Neuron (in vitro differentiated cells): ENCODE data around the gene CALML3.

ENCODE experiments used
- H2AFZ ChIP-seq: one replicate; pipeline ENCODE4 v1.6.1; 2013; ENCODE audit warnings: low read depth, mild to moderate bottlenecking, inconsistent platforms, low read length, moderate library complexity
- H3K27me3 ChIP-seq: one replicate; pipeline ENCODE4 v1.6.1; 2013; ENCODE audit warnings: low read length; ENCODE audit not compliant: insufficient read depth
- H3K36me3 ChIP-seq: one replicate; pipeline ENCODE4 v1.6.1; 2013; ENCODE audit warnings: low read length; ENCODE audit not compliant: insufficient read depth
- H3K4me1 ChIP-seq: one replicate; pipeline ENCODE4 v1.6.1; 2013; ENCODE audit warnings: low read length; ENCODE audit not compliant: insufficient read depth
- H3K4me3 ChIP-seq: 2 replicates; pipeline ENCODE4 v1.5.1; 2013; ENCODE audit warnings: mild to moderate bottlenecking, low read length, moderate library complexity
- H3K9me3 ChIP-seq: one replicate; pipeline ENCODE4 v1.6.1; 2013; ENCODE audit warnings: low read length

CALML3 gene

DNA sequence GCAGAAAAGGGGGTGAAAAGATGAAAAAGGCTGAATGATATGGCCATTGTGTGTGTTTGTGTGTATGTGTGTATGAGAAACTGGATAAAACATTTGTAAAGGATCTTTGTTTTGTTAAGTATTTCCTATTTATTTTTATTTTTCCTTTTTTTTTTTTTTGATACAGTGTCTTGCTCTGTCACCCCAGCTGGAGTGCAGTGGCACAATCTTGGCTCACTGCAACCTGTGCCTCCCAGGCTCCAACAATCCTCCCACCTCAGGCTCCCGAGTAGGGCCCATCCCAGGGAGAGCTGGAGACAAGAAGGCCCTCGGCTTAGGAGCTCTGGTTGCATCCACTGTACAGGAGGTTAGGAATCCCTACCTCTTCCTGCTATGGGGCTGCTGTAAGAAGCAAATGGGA is 18.5 kb upstream of the CALML3 start:
- no peak overlapping the region for H2AFZ ChIP-seq
- peaks cover 15% of the 10 kb centered on the region for H3K27me3 ChIP-seq
- no peaks in the 10 kb centered on the region for H3K9me3 ChIP-seq
- H3K36me3 ChIP-seq: no peaks in the 10 kb centered on the region
- no peaks in the 10 kb centered on the region for H3K4me1 ChIP-seq
- H3K4me3 ChIP-seq: no peak overlapping the region

DNA sequence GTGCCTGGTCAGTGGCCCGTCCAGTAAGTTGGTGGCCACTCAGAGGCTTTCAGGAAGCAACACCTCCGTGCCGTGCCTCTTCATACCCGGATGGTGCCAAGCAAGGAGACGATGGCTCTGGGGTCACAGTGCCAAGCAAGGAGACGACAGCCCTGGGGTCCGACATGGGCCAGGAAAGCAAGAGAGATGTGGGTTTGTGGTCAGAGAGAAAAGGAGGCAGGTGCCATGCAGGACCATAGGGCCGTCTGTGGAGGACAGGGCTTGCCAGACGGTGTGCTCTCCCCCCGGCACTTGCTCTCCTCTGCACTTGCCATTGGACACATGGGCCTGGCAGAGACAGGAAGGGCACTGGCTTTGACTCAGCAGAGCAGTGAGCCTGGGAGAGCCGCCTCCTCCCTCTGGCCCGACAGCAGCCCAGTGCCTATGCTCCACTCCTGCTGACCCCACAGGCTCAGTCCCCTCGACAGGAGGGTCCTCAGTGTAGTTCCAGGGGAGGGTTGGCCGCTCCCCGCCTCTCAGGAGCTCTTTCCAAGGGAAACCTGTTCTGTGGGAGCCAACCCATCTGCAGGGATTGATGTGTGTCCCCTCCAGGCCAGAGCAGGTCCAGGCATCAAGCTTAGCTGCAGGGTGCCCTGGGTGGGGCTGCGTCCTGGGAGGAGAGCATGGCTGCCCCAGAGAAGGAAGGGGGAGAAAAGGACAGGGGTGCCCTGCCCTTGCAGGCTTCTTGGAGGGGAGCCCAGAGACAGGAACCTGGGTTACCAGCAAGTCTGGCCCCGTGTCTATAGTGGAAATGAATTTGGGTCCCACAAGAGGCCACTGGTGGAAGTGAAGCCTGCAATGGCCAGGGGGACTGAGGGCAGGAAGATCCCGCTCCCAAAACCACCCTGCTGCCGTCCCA is 17.8 kb upstream of the CALML3 start:
- Histone ChIP-seq H3K9me3 (no peaks in the 10 kb centered on the region), H3K36me3 (no peaks in the 10 kb centered on the region), H3K4me3 (no peak overlapping the region), H3K4me1 (no peaks in the 10 kb centered on the region), H2AFZ (no peak overlapping the region), H3K27me3 (peaks cover 15% of the 10 kb centered on the region)

DNA sequence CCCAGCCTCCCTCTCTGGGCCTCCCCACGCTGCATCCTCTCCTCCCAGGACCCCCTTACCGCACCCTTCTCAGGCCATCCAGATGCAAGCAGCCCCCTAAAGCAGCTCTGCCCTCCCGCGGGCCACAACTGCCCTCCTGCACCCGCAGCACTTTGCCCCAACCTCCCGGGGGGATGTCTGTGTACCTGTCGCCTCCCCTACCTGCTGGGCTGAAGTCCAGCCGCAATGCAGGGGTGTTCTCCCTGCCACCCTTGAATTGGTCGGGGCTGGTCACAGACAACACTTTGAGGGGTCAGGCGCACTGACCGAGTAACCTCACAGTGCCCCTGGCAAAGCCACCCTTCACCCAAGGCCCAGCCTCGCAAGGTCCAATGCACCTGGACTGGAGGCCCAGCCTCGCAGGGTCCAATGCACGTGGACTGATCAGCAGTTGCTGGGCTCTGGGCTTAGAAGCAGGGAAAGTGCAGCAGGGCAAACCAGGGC is 17.1 kb upstream of the CALML3 start:
- H3K36me3 ChIP-seq: no peaks in the 10 kb centered on the region
- peaks cover 11% of the 10 kb centered on the region for H3K27me3 ChIP-seq
- no peak overlapping the region for H3K4me3 ChIP-seq
- peaks cover 5% of the 10 kb centered on the region for H3K4me1 ChIP-seq
- H2AFZ ChIP-seq: no peak overlapping the region
- H3K9me3 ChIP-seq: no peaks in the 10 kb centered on the region

DNA sequence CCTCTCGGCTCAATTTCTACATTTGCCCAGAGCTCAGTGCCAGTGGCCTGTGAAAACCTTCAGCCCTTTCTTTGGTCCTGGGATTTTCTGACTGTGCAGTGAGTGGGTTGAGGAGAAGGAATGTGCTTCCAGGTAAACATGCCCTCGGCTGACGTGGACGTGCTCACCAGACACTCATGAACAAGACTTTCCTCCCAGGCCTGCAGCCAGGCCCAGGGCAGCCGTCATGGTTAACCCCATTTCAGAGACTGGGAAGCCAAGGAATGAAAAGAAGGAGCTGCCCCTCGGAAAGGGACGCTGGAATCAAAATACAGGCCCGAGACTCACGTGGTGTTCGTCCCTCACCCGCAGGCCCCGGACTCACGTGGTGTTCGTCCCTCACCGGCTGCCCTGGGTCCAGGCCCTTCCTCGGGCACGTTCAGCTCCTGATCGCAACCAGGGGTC is 16.6 kb upstream of the CALML3 start:
- H2AFZ ChIP-seq: no peak overlapping the region
- H3K4me1 ChIP-seq: peaks cover 10% of the 10 kb centered on the region
- no peaks in the 10 kb centered on the region for H3K36me3 ChIP-seq
- no peak overlapping the region for H3K4me3 ChIP-seq
- H3K27me3 ChIP-seq: peaks cover 11% of the 10 kb centered on the region
- H3K9me3 ChIP-seq: no peaks in the 10 kb centered on the region

DNA sequence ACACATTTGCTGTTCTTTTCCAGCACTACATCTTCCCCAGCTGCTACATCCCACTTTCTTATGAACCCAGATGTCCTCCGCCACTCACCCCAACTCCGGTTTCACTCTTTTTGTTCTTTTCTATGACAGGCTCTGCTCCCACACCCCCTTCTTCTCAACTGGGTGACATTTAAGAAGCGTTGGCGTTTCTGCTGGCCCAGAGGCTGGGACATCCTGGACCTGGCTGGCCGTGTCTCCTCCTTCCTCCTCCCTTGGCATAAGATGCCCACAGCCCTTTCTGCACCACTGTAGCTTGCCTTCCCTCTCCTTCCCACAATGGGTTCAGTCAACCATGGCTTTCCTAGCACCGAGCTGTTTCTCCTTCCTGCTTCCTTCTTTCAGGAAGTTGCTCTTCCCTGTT is 16.0 kb upstream of the CALML3 start:
- H2AFZ ChIP-seq: no peak overlapping the region
- H3K27me3 ChIP-seq: peaks cover 11% of the 10 kb centered on the region
- H3K36me3 ChIP-seq: no peaks in the 10 kb centered on the region
- no peak overlapping the region for H3K4me3 ChIP-seq
- no peaks in the 10 kb centered on the region for H3K9me3 ChIP-seq
- H3K4me1 ChIP-seq: peaks cover 15% of the 10 kb centered on the region

DNA sequence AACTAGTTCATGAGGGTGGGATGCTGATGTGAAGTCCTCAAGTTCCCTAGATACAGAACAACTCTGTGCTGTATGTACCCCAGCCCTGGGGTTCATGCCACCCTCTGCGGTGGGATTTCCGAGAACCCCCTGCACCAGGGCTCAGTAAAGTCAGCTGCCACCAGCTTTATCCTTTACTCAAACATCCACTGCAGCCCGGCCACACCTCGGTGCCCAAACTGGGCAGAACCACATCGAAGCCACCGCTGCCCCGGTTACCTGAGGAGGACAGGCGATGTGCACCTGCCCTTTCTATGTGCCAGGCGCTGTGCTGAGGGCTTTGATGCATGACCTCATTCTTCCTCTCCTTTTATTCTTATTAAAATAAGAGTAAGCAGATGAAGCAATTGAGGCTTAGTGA is 15.5 kb upstream of the CALML3 start:
- H3K4me1 ChIP-seq: peaks cover 15% of the 10 kb centered on the region
- no peaks in the 10 kb centered on the region for H3K9me3 ChIP-seq
- H3K36me3 ChIP-seq: no peaks in the 10 kb centered on the region
- no peak overlapping the region for H3K4me3 ChIP-seq
- H2AFZ ChIP-seq: no peak overlapping the region
- peaks cover 11% of the 10 kb centered on the region for H3K27me3 ChIP-seq

DNA sequence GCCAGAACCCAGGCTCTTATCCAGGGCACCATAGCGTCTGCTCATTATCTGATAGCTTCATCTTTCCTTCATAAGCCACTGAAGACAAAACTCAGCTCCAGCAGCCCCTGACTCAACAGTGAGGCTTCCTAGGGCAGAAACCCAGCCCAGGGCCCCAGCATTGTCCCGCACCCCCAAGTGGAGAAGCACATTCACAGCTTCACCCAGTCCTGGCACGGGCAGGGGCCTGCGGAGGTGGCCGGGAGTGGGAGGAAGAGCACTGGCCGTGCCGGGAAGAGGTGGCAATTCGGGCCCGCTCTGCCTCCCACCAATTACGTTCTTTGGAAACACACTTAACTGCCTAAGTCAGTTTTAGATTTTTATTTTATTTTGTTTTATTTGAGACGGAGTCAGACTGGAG is 15.1 kb upstream of the CALML3 start:
- no peak overlapping the region for H2AFZ ChIP-seq
- H3K27me3 ChIP-seq: peaks cover 11% of the 10 kb centered on the region
- no peaks in the 10 kb centered on the region for H3K36me3 ChIP-seq
- H3K4me1 ChIP-seq: peaks cover 15% of the 10 kb centered on the region
- H3K9me3 ChIP-seq: no peaks in the 10 kb centered on the region
- H3K4me3 ChIP-seq: no peak overlapping the region

DNA sequence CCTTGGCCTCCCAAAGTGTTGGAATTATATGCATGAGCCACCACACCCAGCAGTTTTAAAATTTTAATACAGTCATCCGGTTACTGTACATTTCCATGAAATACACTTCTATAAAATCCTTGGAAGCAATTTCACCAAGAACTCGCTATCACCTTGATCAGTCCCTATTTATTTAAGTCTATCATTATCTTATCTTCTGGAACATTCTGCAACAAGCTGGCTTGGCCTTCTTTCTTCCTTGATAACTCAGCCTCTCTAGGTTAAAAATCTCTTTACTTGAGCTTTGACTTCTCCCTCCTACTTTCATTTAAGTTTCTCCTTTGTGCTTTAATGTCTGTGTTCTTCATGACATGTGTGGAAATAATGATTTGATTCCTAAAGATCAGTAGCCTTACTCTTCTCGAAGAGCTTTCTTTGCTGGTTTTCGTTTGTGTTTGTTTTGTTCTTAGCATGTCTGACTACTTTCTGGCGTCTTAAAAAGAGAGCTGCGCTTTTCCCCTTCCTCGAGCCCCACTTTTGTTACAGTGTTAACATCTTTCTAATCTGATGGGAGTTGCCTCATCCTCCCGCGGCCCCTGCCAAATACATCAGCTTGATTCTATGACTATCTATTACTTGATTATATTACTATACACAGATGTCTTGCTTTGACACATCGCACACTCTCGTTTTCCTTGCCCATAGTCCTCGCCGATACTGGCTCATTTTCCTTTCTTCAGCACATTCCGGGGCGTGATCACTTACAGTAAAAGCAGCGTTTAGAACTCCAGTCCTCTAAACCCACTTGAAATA is 14.3 kb upstream of the CALML3 start:
- no peak overlapping the region for H3K4me3 ChIP-seq
- peaks cover 11% of the 10 kb centered on the region for H3K27me3 ChIP-seq
- H3K9me3 ChIP-seq: no peaks in the 10 kb centered on the region
- peaks cover 15% of the 10 kb centered on the region for H3K4me1 ChIP-seq
- no peaks in the 10 kb centered on the region for H3K36me3 ChIP-seq
- H2AFZ ChIP-seq: no peak overlapping the region

DNA sequence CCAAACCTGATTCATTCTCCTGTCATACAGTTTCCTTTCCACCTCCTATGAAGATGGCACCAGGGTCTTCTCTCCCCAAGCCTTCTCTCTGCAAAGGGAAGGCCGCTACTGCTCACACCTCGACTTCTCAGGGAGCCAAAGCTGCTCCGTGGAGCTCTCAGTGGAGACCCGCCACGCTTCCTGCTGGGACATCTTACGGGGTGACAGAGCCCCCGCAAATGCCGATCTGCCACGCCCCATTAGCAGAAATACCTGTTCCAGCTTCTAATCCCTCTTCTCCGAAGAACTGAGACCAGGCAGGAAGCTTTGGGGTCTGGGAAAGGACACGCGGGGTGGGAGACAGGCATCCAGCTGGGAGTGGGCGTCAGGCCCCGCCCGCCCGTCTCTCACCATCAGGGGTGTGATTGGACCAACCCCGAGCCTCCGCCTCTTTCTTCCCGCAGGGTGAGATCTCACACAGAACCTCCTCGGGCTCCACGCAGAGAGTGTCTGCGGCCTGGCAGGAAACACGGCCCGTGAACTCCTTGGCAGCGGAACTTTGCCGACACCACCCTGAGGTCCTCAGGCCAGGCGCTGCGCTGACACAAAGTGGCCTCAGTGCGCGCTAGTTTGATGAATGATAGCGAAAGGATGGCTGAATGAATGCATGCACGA is 13.4 kb upstream of the CALML3 start:
- H3K4me1 ChIP-seq: peaks cover 15% of the 10 kb centered on the region

DNA sequence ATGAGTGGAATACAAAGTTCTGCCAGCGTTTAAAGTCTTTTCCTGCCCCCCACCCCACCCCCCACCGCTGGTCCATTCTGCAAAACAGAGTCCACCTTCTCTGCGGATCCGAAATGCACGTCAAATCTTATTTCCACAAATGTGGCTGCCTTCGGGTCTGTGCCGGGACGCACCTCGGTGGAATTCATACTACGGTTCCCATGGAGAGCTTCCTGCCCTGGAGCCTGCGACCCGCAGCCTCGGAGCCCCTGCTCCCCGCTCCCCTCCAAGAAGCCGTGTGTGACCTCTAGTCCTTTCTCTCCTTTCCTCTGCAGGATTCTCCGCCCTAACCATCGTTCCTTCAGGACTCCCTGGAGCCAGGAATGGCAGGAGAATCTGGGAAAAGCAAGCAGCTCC is 12.9 kb upstream of the CALML3 start:
- Histone ChIP-seq H3K27me3 (peaks cover 6% of the 10 kb centered on the region), H3K4me1 (peaks cover 15% of the 10 kb centered on the region), H3K36me3 (no peaks in the 10 kb centered on the region), H3K4me3 (no peak overlapping the region), H3K9me3 (no peaks in the 10 kb centered on the region), H2AFZ (no peak overlapping the region)

More for the DNA sequence above, 13.4 kb upstream of the CALML3 start:
- H3K4me3 ChIP-seq: no peak overlapping the region
- H3K36me3 ChIP-seq: no peaks in the 10 kb centered on the region
- no peak overlapping the region for H2AFZ ChIP-seq
- peaks cover 11% of the 10 kb centered on the region for H3K27me3 ChIP-seq
- H3K9me3 ChIP-seq: no peaks in the 10 kb centered on the region

DNA sequence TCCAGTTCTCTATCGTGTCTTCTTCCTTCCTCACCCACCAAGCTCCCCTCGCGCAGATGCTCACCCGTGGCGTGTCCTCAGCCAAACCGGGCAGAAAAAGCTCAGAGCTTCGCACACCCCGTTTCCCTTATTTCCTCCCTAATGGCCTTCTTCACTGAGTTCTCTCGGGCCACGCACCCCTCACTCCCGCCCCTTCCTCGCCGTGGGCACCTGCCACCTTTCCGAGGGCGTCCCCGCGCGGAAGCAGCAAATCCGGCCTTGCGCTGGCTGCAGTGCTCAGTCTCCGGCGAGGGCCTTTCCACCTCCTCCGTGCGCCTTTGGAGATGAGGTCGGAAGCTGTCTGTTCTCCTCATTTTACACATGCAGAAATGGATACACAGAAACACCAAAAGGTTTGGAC is 12.4 kb upstream of the CALML3 start:
- H3K4me1 ChIP-seq: peaks cover 15% of the 10 kb centered on the region
- H3K27me3 ChIP-seq: peaks cover 4% of the 10 kb centered on the region
- H2AFZ ChIP-seq: no peak overlapping the region
- H3K4me3 ChIP-seq: no peak overlapping the region
- no peaks in the 10 kb centered on the region for H3K9me3 ChIP-seq
- H3K36me3 ChIP-seq: no peaks in the 10 kb centered on the region

DNA sequence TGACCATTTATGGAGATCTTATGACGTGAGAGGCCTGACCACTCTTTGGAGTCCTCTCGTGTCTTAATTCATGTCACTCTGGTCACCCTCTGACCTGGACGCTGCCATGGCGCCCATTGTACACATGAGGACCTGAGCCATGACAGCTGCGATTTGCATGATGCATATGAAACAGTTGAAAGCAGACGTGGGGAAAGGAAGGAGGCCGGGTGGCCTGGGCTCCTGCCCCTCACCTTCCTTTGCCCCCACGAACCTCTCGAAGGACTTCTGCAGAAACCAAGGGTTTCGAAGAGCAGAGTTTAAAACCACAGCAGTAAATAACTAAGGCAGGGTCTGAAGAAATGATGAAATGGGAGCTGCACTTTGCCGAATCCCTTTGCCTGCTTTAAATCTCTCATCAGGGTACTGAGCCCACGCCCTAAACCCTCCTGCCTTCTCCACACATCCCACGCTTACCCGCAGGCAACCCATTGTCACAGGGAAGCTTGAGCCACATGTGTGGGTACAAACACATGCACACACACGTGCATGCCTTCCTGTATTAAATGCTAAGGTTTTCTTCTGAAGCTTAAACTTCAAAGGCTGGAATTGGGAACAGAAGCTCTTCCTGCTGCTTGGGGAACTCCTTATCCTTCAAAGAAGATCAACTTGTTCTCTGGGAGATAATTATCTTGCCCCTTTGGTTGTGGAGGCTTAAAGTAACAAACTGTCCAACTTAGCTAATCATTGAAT is 11.7 kb upstream of the CALML3 start:
- no peaks in the 10 kb centered on the region for H3K36me3 ChIP-seq
- no peaks in the 10 kb centered on the region for H3K27me3 ChIP-seq
- H3K4me3 ChIP-seq: no peak overlapping the region
- no peaks in the 10 kb centered on the region for H3K9me3 ChIP-seq
- H2AFZ ChIP-seq: no peak overlapping the region
- H3K4me1 ChIP-seq: peaks cover 15% of the 10 kb centered on the region
